Measurements from ENCODE around the gene SPOCK1.
"Not testable (repeated sequence)": the region's sequence is repeated elsewhere in the genome, so short reads cannot be mapped to it uniquely, and the experiment has no call there.

Gene SPOCK1

DNA sequence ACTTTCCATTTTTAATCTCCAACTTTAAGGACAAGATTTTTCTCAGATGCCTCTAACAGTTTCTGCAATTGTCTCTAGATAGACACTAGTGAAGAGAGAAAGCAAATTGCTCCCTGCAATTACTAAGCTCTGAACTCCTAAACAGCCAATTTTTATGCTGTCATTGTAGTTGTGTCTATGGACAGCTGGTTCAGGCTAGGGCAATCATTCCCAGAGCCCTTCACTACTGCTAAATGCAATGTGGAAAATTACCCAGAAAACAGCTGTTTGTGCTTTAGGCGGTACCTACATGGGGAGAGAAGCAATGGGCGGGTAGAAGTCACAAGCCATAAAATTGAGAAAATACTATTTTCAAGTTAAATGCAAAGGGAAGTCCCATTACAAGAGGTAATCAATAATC, 211.6 kb downstream of the SPOCK1 start:
- DNase-seq = no peak

DNA sequence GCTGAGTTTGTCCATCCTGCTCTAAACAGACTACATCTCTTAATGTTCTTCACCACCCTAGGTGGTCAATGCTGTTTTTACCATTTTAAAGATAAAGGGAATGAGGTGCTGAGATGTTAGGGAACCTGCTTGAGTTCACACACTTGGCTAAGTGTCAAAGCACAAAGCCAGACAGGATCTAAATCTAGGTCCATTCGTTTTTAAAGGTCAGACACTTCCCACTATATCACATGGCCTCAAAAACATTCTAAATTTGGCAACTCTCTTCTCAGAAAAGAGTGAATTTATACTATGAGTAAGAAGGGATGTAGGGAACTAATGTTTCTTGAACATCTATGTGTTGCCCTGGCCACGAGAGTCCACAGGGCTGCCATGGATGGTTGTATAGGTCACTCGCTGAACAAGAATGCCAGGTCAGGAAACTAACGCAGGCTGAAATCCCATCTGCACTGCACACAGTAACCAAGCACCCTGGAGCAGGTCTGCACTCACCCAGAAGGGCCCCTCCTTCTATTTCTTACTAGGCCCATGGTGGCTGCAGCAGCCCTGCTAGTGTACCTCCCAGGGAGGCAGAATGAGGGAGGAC, 213.0 kb downstream of the SPOCK1 start:
- no peak for DNase-seq

DNA sequence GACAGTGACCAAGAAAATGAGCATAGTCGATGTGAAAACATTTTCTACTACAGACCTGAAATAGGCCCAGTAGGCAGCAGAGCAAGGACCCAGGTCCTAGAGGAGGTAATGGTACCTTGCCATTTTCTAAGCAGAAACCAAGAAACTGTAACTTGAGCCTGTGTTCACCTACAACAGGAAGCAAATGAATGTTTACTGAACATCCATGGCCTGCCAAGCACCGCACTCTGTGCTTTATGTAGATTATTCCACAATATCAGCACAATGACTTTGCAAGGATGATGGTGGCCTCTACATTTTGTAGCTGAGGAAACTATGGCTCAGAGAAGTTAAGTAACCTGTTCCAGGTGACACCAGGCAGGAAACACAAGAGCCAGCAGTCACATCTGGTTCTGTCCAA, 215.3 kb downstream of the SPOCK1 start:
- DNase-seq = no peak

DNA sequence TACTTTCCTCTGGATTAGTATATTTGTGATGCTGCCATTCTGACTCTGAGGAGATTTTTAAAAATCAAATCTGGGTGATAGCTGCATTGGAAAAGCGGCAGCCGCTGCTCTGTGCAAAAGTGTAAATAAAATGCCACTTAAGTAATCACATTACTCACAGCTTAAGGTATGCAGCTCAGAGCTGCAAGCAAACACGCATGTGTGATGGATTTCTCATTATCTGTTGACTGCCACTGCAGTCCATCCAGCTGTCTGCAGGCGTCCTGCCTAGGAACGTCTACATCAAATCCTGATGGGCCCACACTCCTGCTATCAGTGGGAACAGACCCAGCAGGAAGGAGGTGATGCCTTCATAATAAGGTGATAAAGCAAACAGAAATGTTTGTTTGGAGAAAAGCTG, 216.9 kb downstream of the SPOCK1 start:
- no peak for DNase-seq

DNA sequence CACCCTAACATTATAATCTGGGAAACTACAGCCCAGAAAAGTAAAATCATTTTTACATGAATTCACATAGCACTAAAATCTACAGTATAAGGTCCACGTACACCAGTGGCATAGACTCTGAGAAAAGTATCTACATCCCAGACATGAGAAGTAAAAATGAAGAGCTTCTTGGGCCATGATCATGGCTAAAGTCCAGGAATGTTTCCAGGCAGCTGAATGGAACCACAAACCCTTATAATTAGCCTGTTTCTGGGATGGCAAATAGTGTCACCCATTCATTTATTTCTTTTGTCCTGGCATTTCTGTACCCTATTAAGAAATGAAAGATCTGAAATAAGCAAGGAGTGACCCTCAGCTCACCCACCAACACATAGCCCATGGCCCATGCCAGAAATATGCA, 217.9 kb downstream of the SPOCK1 start:
- no peak for DNase-seq

DNA sequence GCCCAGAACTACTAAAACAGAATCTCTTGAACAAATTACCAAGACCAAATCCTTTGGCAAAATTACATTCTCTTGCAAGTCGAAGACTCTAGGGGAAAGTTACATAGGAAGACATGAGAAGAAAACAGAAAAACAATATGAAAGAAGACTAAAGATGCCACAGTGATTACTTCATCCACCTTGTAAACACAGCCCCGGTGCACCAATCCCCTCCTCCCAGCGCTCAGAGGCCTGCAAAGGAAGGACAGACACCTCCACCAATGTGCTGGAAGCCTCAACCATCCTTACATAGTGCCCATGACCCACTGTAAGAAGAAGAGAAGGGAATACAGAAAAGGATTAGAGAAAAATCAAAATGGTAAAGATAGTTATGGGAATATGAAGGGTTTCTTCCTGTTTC, 218.5 kb downstream of the SPOCK1 start:
- DNase-seq = no peak

DNA sequence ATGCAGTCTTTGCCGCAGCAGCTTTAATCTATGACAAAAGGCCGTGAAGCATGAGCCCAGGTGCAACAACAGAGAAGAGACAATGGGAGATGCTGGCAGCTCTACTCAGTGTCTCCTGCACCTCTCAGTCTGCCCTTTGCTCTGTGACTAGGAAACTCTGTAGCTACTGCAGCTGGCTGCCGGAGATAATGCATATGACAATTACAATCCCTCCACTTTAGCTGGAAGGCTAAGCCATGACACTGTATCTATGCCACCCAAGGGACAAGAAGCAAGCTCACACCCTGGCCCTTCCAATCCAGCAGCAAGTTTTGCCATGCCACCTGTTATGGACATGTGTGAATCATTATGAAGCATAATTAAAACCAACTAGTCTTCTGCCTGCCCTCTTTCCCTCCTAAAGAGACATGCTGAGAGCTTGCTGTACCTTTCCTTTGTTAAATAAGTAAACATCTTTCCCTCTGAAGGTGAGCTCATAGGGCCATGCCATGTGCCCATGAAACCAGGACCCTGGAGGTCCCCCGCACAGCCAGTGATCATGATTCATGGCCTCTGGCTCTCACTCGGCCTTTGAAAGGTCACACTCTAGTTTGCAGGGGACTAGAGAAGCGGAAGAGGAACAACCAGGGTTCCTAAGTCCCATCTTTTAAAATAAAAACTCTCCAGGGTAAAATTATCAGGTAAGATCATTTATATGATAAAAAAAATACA, 219.4 kb downstream of the SPOCK1 start:
- no peak for DNase-seq

DNA sequence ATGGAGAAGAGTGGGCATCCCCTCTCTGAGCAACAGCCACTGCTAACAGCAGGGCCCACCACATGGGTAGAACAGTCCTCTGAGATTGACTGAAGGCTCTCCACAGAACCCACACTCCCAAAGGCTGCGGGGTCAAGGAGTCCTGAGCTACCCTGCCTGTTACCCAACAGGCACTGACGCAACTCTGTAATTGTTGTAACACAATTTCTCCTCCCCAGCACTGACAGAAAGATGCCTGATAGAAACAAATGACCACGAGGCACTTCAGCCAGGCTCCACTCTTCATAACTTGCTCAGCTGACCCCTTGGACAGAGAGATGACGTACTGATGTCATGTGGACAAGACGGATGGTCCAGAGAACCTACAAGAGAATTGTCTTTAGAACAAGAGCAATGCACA, 220.7 kb downstream of the SPOCK1 start:
- DNase-seq = no peak

DNA sequence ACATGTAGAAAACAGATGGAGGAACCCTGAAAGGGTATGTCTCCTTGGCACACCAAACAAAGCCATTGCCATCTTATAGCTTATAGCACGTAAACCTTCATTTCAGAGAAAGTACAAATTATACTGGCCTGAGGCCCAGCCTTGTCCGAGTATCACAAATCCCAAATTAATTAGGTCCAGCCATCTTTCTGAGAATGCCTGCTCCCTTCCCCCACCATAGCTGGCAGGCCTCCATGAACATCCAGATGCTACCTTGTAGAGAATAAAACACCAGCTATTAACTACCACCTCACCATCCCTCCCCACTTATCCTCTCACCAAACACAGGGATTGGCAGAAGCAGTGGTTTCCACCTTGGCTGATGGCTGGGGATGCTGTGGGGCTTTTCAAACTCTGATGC, 224.0 kb downstream of the SPOCK1 start:
- no peak for DNase-seq

DNA sequence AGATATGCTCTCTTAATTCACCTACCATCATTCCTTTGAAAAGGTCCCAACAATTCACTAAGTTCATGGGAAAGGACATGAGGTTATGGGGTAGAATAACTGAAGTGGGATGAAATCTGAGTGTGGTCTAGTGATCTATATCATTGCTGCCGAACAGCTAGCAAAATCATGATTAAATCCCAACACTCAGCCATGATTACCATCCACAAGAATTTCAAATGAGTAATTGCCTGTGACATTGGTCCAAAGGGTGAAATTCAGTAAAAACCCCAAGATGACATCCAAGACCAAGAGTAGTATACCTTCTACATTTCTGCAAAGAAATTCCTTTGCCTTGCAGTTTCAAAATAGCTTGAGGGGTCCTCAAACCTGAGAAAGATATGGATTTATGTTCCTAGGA, 225.6 kb downstream of the SPOCK1 start:
- DNase-seq = no peak

DNA sequence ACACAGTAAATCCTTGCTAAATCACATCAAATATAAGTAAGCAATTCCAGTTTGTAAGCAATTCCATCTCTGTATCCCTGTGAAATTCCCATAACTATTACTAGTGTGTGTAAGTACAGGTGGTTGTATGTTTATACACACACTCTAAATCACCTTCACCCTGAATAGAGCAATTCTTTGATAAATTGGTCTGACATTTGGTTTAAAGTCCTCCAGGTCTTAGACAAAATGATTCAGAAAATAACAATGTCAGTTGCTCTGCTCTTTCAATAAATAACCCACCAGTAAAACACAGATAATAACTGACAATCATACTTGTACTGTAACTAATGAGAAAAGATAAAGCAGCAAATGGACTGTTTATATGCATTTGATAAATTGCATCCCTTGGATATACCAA, 226.3 kb downstream of the SPOCK1 start:
- DNase-seq = no peak

DNA sequence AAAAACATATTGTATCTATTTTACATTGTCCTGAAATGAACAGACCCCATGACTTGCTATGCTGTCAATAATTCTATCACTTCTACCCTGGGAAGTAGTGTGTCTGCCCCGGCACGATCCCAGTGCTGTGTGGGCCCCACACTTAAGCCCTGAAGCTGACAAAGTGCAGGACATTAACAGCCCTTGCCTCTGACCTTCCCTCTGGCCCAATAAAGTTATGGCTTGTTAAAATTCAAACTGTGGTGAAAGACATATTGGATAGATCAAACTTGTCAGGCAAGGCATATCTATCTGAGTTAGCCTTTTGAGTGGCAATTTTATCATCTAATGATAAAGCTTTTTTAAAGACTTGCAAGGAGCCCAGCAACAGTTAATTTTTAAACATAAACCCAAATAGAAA, 229.2 kb downstream of the SPOCK1 start:
- DNase-seq = no peak

DNA sequence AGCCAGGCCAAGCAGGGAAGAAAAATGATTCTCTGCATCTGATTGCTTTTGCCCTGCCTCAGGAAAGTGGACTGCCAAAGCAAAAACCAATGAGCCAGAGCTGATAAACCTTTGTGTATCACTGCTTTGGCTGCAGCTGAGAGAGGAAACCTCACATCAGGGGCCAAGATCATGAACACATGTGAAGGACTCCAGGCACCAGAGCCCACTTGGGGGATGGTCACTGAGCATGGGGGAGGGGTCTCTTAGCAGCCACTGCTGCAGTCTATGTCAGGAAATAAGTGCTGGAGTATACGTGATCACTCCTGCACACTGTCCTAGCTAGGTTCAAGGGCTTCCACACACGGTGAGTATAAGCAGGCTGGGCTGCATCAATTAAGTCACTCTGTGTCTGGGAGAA, 229.9 kb downstream of the SPOCK1 start:
- DNase-seq = no peak

DNA sequence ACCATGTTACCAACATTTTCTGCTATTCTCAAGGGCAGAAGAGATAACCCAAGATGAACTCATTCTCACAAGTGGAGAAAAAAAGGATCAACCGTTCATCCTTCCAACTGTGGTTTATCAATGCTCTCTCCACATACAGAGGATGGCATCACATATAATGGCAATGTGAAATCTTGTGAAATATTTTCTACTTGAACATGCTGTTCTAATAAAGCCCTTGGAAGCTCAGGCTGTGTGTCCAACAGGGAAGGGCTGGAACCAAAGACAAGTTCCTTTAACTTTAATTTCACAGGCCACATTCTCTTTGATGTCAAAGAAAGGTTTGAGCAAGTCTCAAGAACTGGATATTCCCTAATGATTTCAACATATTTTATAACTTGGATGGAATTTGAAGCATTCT, 230.5 kb downstream of the SPOCK1 start:
- no peak for DNase-seq

DNA sequence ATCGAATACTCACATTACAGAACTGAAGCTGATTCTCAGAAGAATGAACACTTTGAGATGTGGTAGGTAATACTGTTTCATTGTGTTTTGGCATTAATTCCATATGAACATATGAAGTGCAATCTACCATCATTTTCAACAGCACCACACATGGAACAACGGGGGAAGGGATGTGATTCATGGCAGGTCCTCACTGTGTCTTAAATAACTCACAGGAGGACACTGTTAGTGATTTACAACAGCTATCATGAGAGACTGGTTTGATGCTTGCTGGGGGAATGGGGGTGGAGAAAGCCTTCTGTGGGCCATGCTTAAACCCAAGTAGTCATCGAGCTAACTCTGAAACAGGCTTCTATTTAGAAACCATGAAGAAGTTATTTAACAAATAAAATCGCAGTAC, 232.9 kb downstream of the SPOCK1 start:
- no peak for DNase-seq

DNA sequence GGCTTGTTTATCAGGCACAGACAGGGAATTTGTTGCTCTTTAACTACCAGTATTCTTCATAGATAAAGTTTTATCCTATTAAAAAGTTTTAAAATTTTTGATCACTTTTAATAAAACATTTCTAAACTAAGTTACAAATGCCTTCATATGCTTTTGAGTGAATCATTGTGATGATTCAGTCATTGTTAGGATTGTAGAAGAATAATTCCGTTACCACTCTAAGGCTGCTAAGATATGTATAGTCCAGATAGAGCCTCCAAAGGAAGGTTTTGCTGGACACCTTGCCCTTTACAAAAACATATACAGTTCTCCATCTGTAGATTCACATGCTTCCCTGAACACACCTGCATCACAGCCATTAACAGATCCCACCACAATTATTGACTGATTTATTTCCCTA, 233.7 kb downstream of the SPOCK1 start:
- no peak for DNase-seq

DNA sequence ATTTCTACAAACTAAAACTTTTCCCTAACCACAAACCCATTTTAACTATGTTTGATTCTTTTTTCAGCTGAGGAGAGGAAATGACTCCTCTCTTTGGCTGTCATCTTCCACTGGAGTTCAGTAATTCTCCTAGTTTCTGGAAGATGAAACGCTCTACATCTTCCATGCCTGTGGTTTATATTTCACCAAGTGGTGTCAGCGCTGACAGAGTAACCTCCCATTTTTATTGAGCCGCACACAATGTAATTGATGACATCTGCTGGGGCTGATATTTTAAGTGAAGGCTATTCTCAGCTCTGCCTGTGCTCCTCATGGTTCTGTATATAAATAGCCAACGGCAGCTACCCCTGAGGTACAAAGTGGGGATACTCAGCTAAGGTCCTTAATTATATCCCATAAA, 234.6 kb downstream of the SPOCK1 start:
- no peak for DNase-seq

DNA sequence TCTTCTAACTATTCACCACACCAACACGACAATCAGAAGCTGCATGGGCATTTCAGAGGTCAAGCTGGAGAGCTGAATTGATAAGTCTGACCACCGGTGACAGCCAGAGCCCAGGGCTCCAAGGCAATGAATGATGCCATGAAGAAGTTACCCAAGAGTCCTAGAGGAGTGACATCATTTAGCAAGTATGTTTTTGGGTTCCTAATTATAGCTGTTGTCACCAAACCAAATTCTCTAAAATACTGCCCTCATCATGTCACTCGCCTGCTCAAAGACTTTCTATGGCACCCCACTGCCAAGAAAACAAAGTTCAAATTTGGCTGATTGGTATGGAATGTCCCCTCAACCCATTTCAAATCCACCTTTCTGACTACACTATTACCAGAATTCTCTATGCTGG, 235.1 kb downstream of the SPOCK1 start:
- DNase-seq = no peak

DNA sequence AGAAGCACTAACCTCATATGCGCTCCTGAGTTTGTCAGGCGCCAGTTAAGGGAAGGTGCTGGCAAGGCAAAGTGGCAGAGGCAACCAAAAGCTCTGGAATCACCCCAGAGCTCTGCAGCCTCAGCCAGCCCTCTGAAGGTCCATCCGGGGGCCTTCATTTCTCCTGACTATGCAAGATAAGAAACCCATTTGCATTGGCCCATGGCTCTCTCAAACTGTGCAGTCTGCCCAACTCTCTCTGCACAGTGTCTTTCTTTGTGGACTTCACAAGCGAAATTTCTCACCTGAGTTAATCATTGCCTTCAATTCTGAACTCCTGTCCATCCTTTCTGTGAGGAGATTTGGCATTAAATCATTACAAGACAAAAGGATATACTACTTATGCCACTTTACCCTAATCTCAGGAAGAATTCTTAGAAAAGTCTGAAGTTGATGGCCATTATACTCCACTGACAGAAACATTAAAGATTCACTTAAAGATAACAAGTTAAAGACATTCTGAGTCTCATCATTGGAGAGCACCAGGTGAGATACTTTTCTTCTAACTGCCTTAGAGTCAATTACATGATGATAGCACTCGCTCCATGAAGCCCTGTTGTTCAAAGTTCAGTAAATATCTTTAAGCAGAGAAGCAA, 235.6 kb downstream of the SPOCK1 start:
- DNase-seq = no peak

DNA sequence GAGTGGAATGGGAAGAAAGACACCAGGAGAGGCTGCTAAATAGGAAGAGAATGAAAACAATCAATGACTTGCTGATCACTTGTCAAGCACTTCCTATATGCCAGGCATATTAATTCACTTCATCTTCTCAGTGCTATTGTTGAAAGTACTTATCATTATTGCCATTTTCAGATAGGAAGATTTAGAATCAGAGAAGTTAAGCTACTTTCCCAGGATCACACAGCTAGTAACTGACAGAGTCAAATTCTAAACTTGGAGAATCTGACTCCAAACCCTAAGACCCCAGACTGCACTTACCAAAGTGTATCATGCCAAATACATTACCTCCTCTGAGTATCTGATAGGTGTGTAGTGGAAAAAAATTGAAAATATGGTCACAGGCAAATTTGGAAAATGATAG, 236.3 kb downstream of the SPOCK1 start:
- no peak for DNase-seq

DNA sequence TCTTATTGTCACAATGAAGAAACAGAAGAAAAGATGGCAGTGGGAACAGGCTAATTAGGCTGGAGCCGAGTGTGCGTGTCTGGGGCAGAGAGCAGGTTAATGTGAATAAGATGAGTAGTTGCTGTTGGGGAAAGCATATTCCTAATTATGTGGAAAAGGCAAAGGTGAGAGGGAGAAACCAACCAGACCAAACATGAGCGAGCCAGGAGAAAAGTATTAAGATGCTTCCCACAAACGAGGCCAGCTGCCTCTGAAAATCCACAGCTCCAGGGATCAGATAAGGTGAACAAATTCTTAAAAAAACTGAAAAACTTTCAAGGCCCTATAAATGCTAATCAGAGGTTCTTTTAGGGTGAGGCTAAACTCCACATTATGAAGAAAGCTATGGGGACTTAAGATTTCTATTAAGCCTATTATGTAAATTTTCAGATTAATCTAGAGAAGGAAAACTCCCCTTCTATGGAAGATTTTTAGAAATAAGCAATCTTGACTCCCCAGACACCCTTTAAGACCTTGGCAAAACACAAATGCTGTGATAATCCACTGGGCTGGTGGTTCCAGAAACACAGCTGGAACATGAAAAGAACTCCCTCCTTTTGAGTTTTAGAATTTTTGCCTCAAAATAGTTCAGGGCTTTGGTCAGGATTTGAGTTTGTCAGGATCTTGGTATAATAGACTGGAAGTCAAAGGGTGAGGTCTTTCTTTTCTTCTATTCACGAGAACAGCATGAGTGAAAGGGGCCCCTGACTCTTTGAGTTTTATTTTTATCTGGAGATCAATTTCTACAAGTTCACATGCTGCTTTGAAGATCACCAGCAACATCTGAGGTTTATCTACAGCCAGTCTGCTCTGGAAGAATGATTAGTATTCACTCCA, 238.1 kb downstream of the SPOCK1 start:
- DNase-seq = no peak

DNA sequence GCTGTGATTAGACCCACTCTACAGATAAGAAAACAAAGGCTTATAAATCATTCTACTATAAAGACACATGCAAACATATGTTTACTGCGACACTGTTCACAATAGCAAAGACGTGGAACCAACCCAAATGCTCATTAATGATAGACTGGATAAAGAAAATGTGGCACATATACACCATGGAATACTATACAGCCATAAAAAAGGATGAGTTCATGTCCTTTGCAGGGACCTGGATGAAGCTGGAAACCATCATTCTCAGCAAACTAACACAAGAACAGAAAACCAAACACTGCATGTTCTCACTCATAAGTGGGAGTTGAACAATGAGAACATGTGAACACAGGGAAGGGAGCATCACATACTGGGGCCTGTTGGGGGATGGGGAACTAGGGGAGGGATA, 240.0 kb downstream of the SPOCK1 start:
- not testable (repeated sequence) for DNase-seq
